Anterior cingulate cortex (tissue), 58 donors: ENCODE measurements around the gene RSPH1.
A peak's percentile ranks its signal among the peaks of the same experiment; 100 is the strongest.

Experiments used
- DNase-seq, 58 donors: peaks; one replicate each; lab custom pipeline; 2025; lab: John Stamatoyannopoulos, UW

The RSPH1 gene

GRCh38 chr21:42468491-42469131 lies 27.4 kb downstream of the RSPH1 start:
- DNase-seq: peak in 2 of 58 donors; percentile 9 to 16

- DNase-seq: peak in 2 of 58 donors; percentile 6 to 10
Measured at GRCh38 chr21:42467140-42467983, 28.7 kb downstream of the RSPH1 start.

- DNase-seq: no peak
Measured at GRCh38 chr21:42466700-42467099, 29.3 kb downstream of the RSPH1 start.

- no peak for DNase-seq
Measured at GRCh38 chr21:42465803-42466127, 30.3 kb downstream of the RSPH1 start.

GRCh38 chr21:42465008-42465802 lies 30.8 kb downstream of the RSPH1 start:
- no peak for DNase-seq

- peak in 27 of 58 donors; percentile 1 to 44 (median 19) for DNase-seq
Measured at GRCh38 chr21:42463861-42464515, 32.0 kb downstream of the RSPH1 start.

GRCh38 chr21:42461881-42462877 lies 33.8 kb downstream of the RSPH1 start:
- no peak for DNase-seq

- no peak for DNase-seq
Measured at GRCh38 chr21:42461185-42461520, 34.9 kb downstream of the RSPH1 start.

- no peak for DNase-seq
Measured at GRCh38 chr21:42460391-42461184, 35.4 kb downstream of the RSPH1 start.

- no peak for DNase-seq
Measured at GRCh38 chr21:42459546-42460215, 36.3 kb downstream of the RSPH1 start.

GRCh38 chr21:42459082-42459460 lies 37.0 kb downstream of the RSPH1 start:
- DNase-seq: no peak

GRCh38 chr21:42456457-42456856 lies 39.6 kb downstream of the RSPH1 start:
- no peak for DNase-seq

GRCh38 chr21:42455754-42456440 lies 40.1 kb downstream of the RSPH1 start:
- no peak for DNase-seq

- DNase-seq: no peak
Measured at GRCh38 chr21:42455196-42455595, 40.8 kb downstream of the RSPH1 start.

- no peak for DNase-seq
Measured at GRCh38 chr21:42454786-42455185, 41.2 kb downstream of the RSPH1 start.

GRCh38 chr21:42453986-42454570 lies 41.9 kb downstream of the RSPH1 start:
- no peak for DNase-seq
